K562 (cell line): ENCODE results near the gene SKAP1. TPM values are rescaled to one million over a fixed set of nuclear protein-coding genes. Genes with fewer than 3 reads are reported as not detected.

Experiments
- ATAC-seq: fragments of 200-7000 bp; cut with Tn5 transposase; 3 replicates; pipeline ENCODE4 v1.9.1; 2020; ENCODE audit warnings: moderate library complexity
- BruUV-seq: library from RNA; stranded (reverse); fragments of 400-500 nt; replicated peaks from 2 replicates; lab custom pipeline; 2021; lab: Mats Ljungman, UMichigan
- CTCF ChIA-PET: fragments of 300-600 bp; formaldehyde crosslinking; extraction: SDS; loops from one replicate; lab custom pipeline; 2021; ENCODE audit warnings: low intra/inter-chr PET ratio; lab: Yijun Ruan, JAX
- POLR2A ChIA-PET: fragments of 300-600, 350-650 bp; sonication (Branson Sonifier 250); formaldehyde crosslinking; extraction: SDS; loops from one replicate; lab custom pipeline; 2021; ENCODE audit warnings: antibody characterized with exemption, inconsistent platforms; lab: Yijun Ruan, JAX
- DNase-seq, 4 experiments: peaks; one replicate each; pipeline versions ENCODE4 v3.0.0 to v3.0.0-alpha.2; 2011 to 2018; ENCODE audit warnings: low spot score in 3 of 4, mixed read lengths in 3 of 4; ENCODE audit errors: extremely low read depth in 1 of 4
- FAIRE-seq: peaks from 2 replicates; lab custom pipeline; 2011; peaks lifted over from hg19 to GRCh38; lab: Jason Lieb, UNC
- H2AFZ ChIP-seq: 2 replicates; pipeline ENCODE4 v1.6.0; 2011; ENCODE audit warnings: low read depth, low read length, control low read depth, inconsistent platforms
- H3K27ac ChIP-seq: fragments of 200-600 bp; 3 replicates; pipeline ENCODE4 v1.8.0; 2011; ENCODE audit warnings: low read depth, mild to moderate bottlenecking, control low read depth, inconsistent platforms, low read length, moderate library complexity, mixed read lengths; ENCODE audit errors: extremely low read depth
- H3K27me3 ChIP-seq, 2 experiments: fragments of 300-600 bp in 1 of 2; 2 replicates in 1 of 2; 3 replicates in 1 of 2; pipeline versions ENCODE4 v1.6.0 to v1.8.0; 2011; ENCODE audit warnings: inconsistent platforms in 2 of 2, low read length in 2 of 2, mild to moderate bottlenecking in 1 of 2, mixed read lengths in 1 of 2, moderate library complexity in 1 of 2; ENCODE audit not compliant: control insufficient read depth in 2 of 2, insufficient read depth in 2 of 2
- H3K36me3 ChIP-seq: fragments of 300-600 bp; 3 replicates; pipeline ENCODE4 v1.8.0; 2011; ENCODE audit warnings: mild to moderate bottlenecking, low read length, inconsistent platforms; ENCODE audit not compliant: control insufficient read depth, insufficient read depth
- H3K4me1 ChIP-seq, 2 experiments: fragments of 200-600 bp in 1 of 2; replicated peaks in 1 of 2; 2 replicates in 1 of 2; 3 replicates in 1 of 2; pipeline versions ENCODE4 v1.5.1 to v1.8.0; 2011; ENCODE audit warnings: inconsistent platforms in 2 of 2, low read length in 2 of 2, mild to moderate bottlenecking in 1 of 2, mixed read lengths in 1 of 2, moderate library complexity in 1 of 2; ENCODE audit not compliant: control insufficient read depth in 2 of 2, insufficient read depth in 2 of 2
- H3K4me2 ChIP-seq: 2 replicates; pipeline ENCODE4 v1.6.1; 2011; ENCODE audit warnings: low read length, control low read depth, inconsistent platforms, mixed read lengths; ENCODE audit not compliant: insufficient read depth
- H3K4me3 ChIP-seq: fragments of 200-600 bp; sonication (generic), shearing (Covaris generic); 2 replicates; pipeline ENCODE4 v1.5.1; 2016; ENCODE audit warnings: control low read depth, inconsistent platforms
- H3K79me2 ChIP-seq: fragments of 200-600 bp; 3 replicates; pipeline ENCODE4 v1.8.0; 2011; ENCODE audit warnings: low read length, inconsistent platforms; ENCODE audit not compliant: control insufficient read depth, insufficient read depth
- H3K9ac ChIP-seq, 2 experiments: 2 replicates each; pipeline versions ENCODE4 v1.6.0 to v1.6.1; 2011; ENCODE audit warnings: low read depth in 2 of 2, low read length in 2 of 2, control low read depth in 1 of 2, inconsistent platforms in 1 of 2, mild to moderate bottlenecking in 1 of 2, mixed read lengths in 1 of 2; ENCODE audit not compliant: insufficient read depth in 1 of 2
- H3K9me1 ChIP-seq: one replicate; pipeline ENCODE4 v1.6.0; 2011; ENCODE audit warnings: inconsistent platforms, mild to moderate bottlenecking, low read length, moderate library complexity; ENCODE audit not compliant: control insufficient read depth, insufficient read depth
- H3K9me3 ChIP-seq: replicated peaks from 2 replicates; pipeline ENCODE4 v1.5.1; 2011; ENCODE audit warnings: low read depth, low read length, inconsistent platforms; ENCODE audit not compliant: control insufficient read depth, insufficient read depth
- H4K20me1 ChIP-seq: replicated peaks from 2 replicates; pipeline ENCODE4 v1.6.1; 2011; ENCODE audit warnings: low read length, inconsistent platforms, mixed read lengths; ENCODE audit not compliant: control insufficient read depth, insufficient read depth
- BDP1 ChIP-seq: IDR thresholded peaks from 3 replicates; pipeline ENCODE4 v1.6.1; 2011; ENCODE audit not compliant: insufficient read length, insufficient read depth
- HDAC6 ChIP-seq: IDR thresholded peaks from 2 replicates; pipeline ENCODE4 v1.6.1; 2012; ENCODE audit warnings: low read depth, mild to moderate bottlenecking, control low read depth, inconsistent platforms, low read length, moderate library complexity
- HMG20A ChIP-seq: fragments of 450-650 bp; formaldehyde crosslinking; conservative IDR thresholded peaks from 2 replicates; pipeline ENCODE4 v1.4.0; 2020; ENCODE audit warnings: mild to moderate bottlenecking, mixed read lengths
- KDM2B ChIP-seq: fragments of 250-450 bp; sonication (Bioruptor Pico); IDR thresholded peaks from 2 replicates; pipeline ENCODE4 v1.8.0; 2021; ENCODE audit warnings: mild to moderate bottlenecking, moderate library complexity
- MAFK ChIP-seq: IDR thresholded peaks from 2 replicates; pipeline ENCODE4 v1.6.1; 2011; ENCODE audit warnings: low read length, improper control_type of control experiment
- NFRKB ChIP-seq: fragments of 450-650 bp; IDR thresholded peaks from 2 replicates; pipeline ENCODE4 v1.6.1; 2016; ENCODE audit warnings: low read depth
- XRCC4 ChIP-seq: IDR thresholded peaks from one replicate; pipeline ENCODE4 v1.6.1; 2011; ENCODE audit not compliant: insufficient read depth, insufficient read length; ENCODE audit errors: extremely low read depth
- ZC3H8 ChIP-seq: fragments of 450-650 bp; IDR thresholded peaks from 2 replicates; pipeline ENCODE4 v1.6.1; 2017
- WGBS: fragments of 100-300 bp; shearing (Covaris generic); methylation state at CpG from one replicate; pipeline ENCODE4 v1.1.6; 2016; ENCODE audit warnings: low coverage, mixed read lengths; ENCODE audit not compliant: insufficient coverage; ENCODE audit errors: missing lambda C conversion rate; 5-methylcytosine and 5-hydroxymethylcytosine counted together
- in situ Hi-C: fragments of 300-500 bp; cut with MboI; formaldehyde crosslinking; loops from 4 replicates; pipeline ENCODE4 v1.15.0; 2018; ENCODE audit warnings: inconsistent platforms, mixed read lengths
- intact Hi-C: fragments of 100-400 bp; cut with micrococcal nuclease; formaldehyde crosslinking; loops from 2 replicates; pipeline ENCODE4 v1.14.2; 2022
- polyA plus RNA-seq, 8 experiments: library from polyadenylated mRNA; depleted of rRNA in 4 of 8; stranded (reverse) in 5 of 8; unstranded in 3 of 8; fragments of >200 nt; fragmentation: Nextera tagmentation in 2 of 8; fragmentation: Illumina TruSeq in 1 of 8; extraction: Ambion mirVana in 2 of 8; extraction: Trizol in 1 of 8; gene quantifications; 2 replicates each; pipeline versions ENCODE4 v1.2.1 to v1.2.3, GENCODE V29; 2011 to 2014; ENCODE audit warnings: inconsistent platforms in 1 of 8, missing spikeins in 1 of 8
- total RNA-seq, 7 experiments: library from RNA; depleted of rRNA in 6 of 7; stranded (reverse); fragments of >200 nt in 6 of 7; fragmentation: Illumina TruSeq in 2 of 7; extraction: Trizol in 2 of 7; gene quantifications; 2 replicates each; pipeline versions ENCODE4 v1.2.1 to v1.2.3, GENCODE V29; 2011 to 2021; ENCODE audit warnings: low replicate concordance in 1 of 7
- TF ChIP-seq, protein P1 (sequence below): fragments of 450-650 bp; IDR thresholded peaks from 2 replicates; pipeline ENCODE4 v1.7.1; 2018; ENCODE audit warnings: mild to moderate bottlenecking, low read depth; ENCODE audit not compliant: partially characterized antibody
- TF ChIP-seq, protein P2 (sequence below): IDR thresholded peaks from 2 replicates; pipeline ENCODE4 v1.6.1; 2016; ENCODE audit warnings: missing genetic modification characterization, missing compliant biosample characterization

The SKAP1 gene
- total and polyA plus RNA-seq, 9 of the 15 experiments (the other 6 are each of a cell fraction or from before 2014, with no cell fraction given), result 0.06 to 0.80 (median 0.10) TPM; not detected in 4

DNA sequence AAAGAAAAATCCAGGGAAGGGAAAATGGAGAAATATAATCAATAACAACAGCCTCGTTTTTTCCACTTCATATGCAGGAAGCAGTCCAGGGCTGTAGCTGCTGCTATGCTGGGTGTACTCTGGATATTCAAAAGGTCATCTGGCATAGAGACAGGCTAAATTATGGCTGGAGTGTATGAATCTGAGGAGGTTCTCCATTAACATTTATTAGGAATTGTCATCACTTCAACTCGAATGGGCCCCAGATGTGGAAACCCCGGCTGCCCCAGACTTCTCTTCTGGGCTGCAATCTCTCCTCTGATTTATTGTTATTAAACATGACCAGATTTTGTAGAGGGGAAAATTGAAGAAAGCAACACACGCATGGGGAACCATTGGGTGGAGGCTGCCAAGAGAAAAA lies 33.5 kb upstream of the SKAP1 start (continued):
- TF ChIP-seq, protein P1, sequence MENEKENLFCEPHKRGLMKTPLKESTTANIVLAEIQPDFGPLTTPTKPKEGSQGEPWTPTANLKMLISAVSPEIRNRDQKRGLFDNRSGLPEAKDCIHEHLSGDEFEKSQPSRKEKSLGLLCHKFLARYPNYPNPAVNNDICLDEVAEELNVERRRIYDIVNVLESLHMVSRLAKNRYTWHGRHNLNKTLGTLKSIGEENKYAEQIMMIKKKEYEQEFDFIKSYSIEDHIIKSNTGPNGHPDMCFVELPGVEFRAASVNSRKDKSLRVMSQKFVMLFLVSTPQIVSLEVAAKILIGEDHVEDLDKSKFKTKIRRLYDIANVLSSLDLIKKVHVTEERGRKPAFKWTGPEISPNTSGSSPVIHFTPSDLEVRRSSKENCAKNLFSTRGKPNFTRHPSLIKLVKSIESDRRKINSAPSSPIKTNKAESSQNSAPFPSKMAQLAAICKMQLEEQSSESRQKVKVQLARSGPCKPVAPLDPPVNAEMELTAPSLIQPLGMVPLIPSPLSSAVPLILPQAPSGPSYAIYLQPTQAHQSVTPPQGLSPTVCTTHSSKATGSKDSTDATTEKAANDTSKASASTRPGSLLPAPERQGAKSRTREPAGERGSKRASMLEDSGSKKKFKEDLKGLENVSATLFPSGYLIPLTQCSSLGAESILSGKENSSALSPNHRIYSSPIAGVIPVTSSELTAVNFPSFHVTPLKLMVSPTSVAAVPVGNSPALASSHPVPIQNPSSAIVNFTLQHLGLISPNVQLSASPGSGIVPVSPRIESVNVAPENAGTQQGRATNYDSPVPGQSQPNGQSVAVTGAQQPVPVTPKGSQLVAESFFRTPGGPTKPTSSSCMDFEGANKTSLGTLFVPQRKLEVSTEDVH, result no peak

DNA sequence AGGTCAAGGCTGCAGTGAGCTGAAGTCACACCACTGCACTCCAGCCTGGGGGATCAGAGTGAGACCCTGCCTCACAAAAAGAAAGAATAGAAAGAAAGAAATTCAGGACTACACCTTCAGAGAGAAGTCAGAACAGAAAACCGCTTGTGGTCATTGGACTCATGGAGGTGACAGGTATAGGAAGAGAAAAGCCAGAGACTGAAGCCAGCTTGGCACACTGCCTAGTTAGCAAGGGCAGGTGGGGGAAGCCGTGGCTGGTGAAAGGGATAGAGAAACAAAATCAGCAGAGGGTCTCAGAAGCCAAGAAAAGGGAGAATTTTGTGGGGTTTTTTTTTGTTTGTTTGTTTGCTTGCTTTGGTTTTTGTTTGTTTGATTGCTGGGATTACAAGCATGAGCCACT lies 32.9 kb upstream of the SKAP1 start:
- 35% methylated on average over 2 of the region's 2 CpGs for WGBS
- intact Hi-C loops, result no loop called here
- Histone ChIP-seq H3K4me2 (no peak overlapping the region), H3K9ac (no peak overlapping the region), H3K9me1 (no peaks in the 10 kb centered on the region), H3K9me3 (no peaks in the 10 kb centered on the region), H3K79me2 (no peaks in the 10 kb centered on the region), H3K36me3 (no peaks in the 10 kb centered on the region), H3K4me1 (no peaks in the 10 kb centered on the region; a peak in 1 of 5 replicates), H2AFZ (no peak overlapping the region), H4K20me1 (no peaks in the 10 kb centered on the region), H3K4me3 (no peak overlapping the region), H3K27ac (no peak overlapping the region), H3K27me3 (no peaks in the 10 kb centered on the region)
- ChIA-PET CTCF (no interaction called here), POLR2A (interaction anchor here (0.7 to 0.8 kb wide), 2 partner anchors 141 to 158 kb away, joined by 3 read pairs; no protein-coding TSS in a partner anchor)
- in situ Hi-C loops, result no loop called here
- DNase-seq, result no peak
- FAIRE-seq, result no peak
- no TSS peak for BruUV-seq
- no peak for ATAC-seq
- TF ChIP-seq ZC3H8 (no peak), NFRKB (no peak), KDM2B (CRISPR knock-in tag) (no peak), BDP1 (no peak), XRCC4 (no peak), HDAC6 (no peak), HMG20A (CRISPR knock-in tag) (no peak), MAFK (no peak)
- TF ChIP-seq, protein P2, sequence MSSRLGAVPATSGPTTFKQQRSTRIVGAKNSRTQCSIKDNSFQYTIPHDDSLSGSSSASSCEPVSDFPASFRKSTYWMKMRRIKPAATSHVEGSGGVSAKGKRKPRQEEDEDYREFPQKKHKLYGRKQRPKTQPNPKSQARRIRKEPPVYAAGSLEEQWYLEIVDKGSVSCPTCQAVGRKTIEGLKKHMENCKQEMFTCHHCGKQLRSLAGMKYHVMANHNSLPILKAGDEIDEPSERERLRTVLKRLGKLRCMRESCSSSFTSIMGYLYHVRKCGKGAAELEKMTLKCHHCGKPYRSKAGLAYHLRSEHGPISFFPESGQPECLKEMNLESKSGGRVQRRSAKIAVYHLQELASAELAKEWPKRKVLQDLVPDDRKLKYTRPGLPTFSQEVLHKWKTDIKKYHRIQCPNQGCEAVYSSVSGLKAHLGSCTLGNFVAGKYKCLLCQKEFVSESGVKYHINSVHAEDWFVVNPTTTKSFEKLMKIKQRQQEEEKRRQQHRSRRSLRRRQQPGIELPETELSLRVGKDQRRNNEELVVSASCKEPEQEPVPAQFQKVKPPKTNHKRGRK, result no peak
